K562 (cell line): ENCODE measurements around the gene NRSN2. TPM values are rescaled to one million over a fixed set of nuclear protein-coding genes. Genes with fewer than 3 reads are reported as not detected.

Experiments
- ATAC-seq: fragments of 200-7000 bp; cut with Tn5 transposase; 3 replicates; pipeline ENCODE4 v1.9.1; 2020; ENCODE audit warnings: moderate library complexity
- BruUV-seq: library from RNA; stranded (reverse); fragments of 400-500 nt; replicated peaks from 2 replicates; lab custom pipeline; 2021; lab: Mats Ljungman, UMichigan
- CTCF ChIA-PET: fragments of 300-600 bp; formaldehyde crosslinking; extraction: SDS; loops from one replicate; lab custom pipeline; 2021; ENCODE audit warnings: low intra/inter-chr PET ratio; lab: Yijun Ruan, JAX
- POLR2A ChIA-PET: fragments of 300-600, 350-650 bp; sonication (Branson Sonifier 250); formaldehyde crosslinking; extraction: SDS; loops from one replicate; lab custom pipeline; 2021; ENCODE audit warnings: antibody characterized with exemption, inconsistent platforms; lab: Yijun Ruan, JAX
- DNase-seq, 4 experiments: peaks; one replicate each; pipeline versions ENCODE4 v3.0.0 to v3.0.0-alpha.2; 2011 to 2018; ENCODE audit warnings: low spot score in 3 of 4, mixed read lengths in 3 of 4; ENCODE audit errors: extremely low read depth in 1 of 4
- FAIRE-seq: peaks from 2 replicates; lab custom pipeline; 2011; peaks lifted over from hg19 to GRCh38; lab: Jason Lieb, UNC
- H2AFZ ChIP-seq: 2 replicates; pipeline ENCODE4 v1.6.0; 2011; ENCODE audit warnings: low read depth, low read length, control low read depth, inconsistent platforms
- H3K27ac ChIP-seq: fragments of 200-600 bp; 3 replicates; pipeline ENCODE4 v1.8.0; 2011; ENCODE audit warnings: low read depth, mild to moderate bottlenecking, control low read depth, inconsistent platforms, low read length, moderate library complexity, mixed read lengths; ENCODE audit errors: extremely low read depth
- H3K27me3 ChIP-seq, 2 experiments: fragments of 300-600 bp in 1 of 2; 2 replicates in 1 of 2; 3 replicates in 1 of 2; pipeline versions ENCODE4 v1.6.0 to v1.8.0; 2011; ENCODE audit warnings: inconsistent platforms in 2 of 2, low read length in 2 of 2, mild to moderate bottlenecking in 1 of 2, mixed read lengths in 1 of 2, moderate library complexity in 1 of 2; ENCODE audit not compliant: control insufficient read depth in 2 of 2, insufficient read depth in 2 of 2
- H3K36me3 ChIP-seq: fragments of 300-600 bp; 3 replicates; pipeline ENCODE4 v1.8.0; 2011; ENCODE audit warnings: mild to moderate bottlenecking, low read length, inconsistent platforms; ENCODE audit not compliant: control insufficient read depth, insufficient read depth
- H3K4me1 ChIP-seq, 2 experiments: fragments of 200-600 bp in 1 of 2; replicated peaks in 1 of 2; 2 replicates in 1 of 2; 3 replicates in 1 of 2; pipeline versions ENCODE4 v1.5.1 to v1.8.0; 2011; ENCODE audit warnings: inconsistent platforms in 2 of 2, low read length in 2 of 2, mild to moderate bottlenecking in 1 of 2, mixed read lengths in 1 of 2, moderate library complexity in 1 of 2; ENCODE audit not compliant: control insufficient read depth in 2 of 2, insufficient read depth in 2 of 2
- H3K4me2 ChIP-seq: 2 replicates; pipeline ENCODE4 v1.6.1; 2011; ENCODE audit warnings: low read length, control low read depth, inconsistent platforms, mixed read lengths; ENCODE audit not compliant: insufficient read depth
- H3K4me3 ChIP-seq: fragments of 200-600 bp; sonication (generic), shearing (Covaris generic); 2 replicates; pipeline ENCODE4 v1.5.1; 2016; ENCODE audit warnings: control low read depth, inconsistent platforms
- H3K79me2 ChIP-seq: fragments of 200-600 bp; 3 replicates; pipeline ENCODE4 v1.8.0; 2011; ENCODE audit warnings: low read length, inconsistent platforms; ENCODE audit not compliant: control insufficient read depth, insufficient read depth
- H3K9ac ChIP-seq, 2 experiments: 2 replicates each; pipeline versions ENCODE4 v1.6.0 to v1.6.1; 2011; ENCODE audit warnings: low read depth in 2 of 2, low read length in 2 of 2, control low read depth in 1 of 2, inconsistent platforms in 1 of 2, mild to moderate bottlenecking in 1 of 2, mixed read lengths in 1 of 2; ENCODE audit not compliant: insufficient read depth in 1 of 2
- H3K9me1 ChIP-seq: one replicate; pipeline ENCODE4 v1.6.0; 2011; ENCODE audit warnings: inconsistent platforms, mild to moderate bottlenecking, low read length, moderate library complexity; ENCODE audit not compliant: control insufficient read depth, insufficient read depth
- H3K9me3 ChIP-seq: replicated peaks from 2 replicates; pipeline ENCODE4 v1.5.1; 2011; ENCODE audit warnings: low read depth, low read length, inconsistent platforms; ENCODE audit not compliant: control insufficient read depth, insufficient read depth
- H4K20me1 ChIP-seq: replicated peaks from 2 replicates; pipeline ENCODE4 v1.6.1; 2011; ENCODE audit warnings: low read length, inconsistent platforms, mixed read lengths; ENCODE audit not compliant: control insufficient read depth, insufficient read depth
- ARID4B ChIP-seq: sonication (generic); formaldehyde crosslinking; IDR thresholded peaks from 2 replicates; pipeline ENCODE4 v1.8.0; 2022; ENCODE audit warnings: mild to moderate bottlenecking, missing genetic modification reagents
- ARNT ChIP-seq, 2 experiments: fragments of 450-650 bp; IDR thresholded peaks; 2 replicates each; pipeline ENCODE4 v1.6.1; 2016; ENCODE audit warnings: mild to moderate bottlenecking in 1 of 2
- BMI1 ChIP-seq: fragments of 150-350 bp; IDR thresholded peaks from 2 replicates; pipeline ENCODE4 v1.6.1; 2014; ENCODE audit warnings: low read length
- FOXP4 ChIP-seq: sonication (generic); formaldehyde crosslinking; IDR thresholded peaks from 2 replicates; pipeline ENCODE4 v1.8.0; 2022; ENCODE audit warnings: mild to moderate bottlenecking, missing genetic modification reagents, borderline replicate concordance
- MCM5 ChIP-seq: fragments of 450-650 bp; IDR thresholded peaks from 2 replicates; pipeline ENCODE4 v1.6.1; 2016; ENCODE audit warnings: low read depth
- MEF2D ChIP-seq: conservative IDR thresholded peaks from 2 replicates; pipeline ENCODE4 v1.6.1; 2016; ENCODE audit warnings: low read depth, missing genetic modification characterization, missing compliant biosample characterization
- RB1 ChIP-seq: fragments of 450-650 bp; IDR thresholded peaks from 2 replicates; pipeline ENCODE4 v1.6.1; 2017; ENCODE audit warnings: low read depth, mild to moderate bottlenecking
- SMAD4 ChIP-seq: fragments of 250-450 bp; sonication (Bioruptor Pico); conservative IDR thresholded peaks from 2 replicates; pipeline ENCODE4 v1.8.0; 2021; ENCODE audit warnings: inconsistent platforms, mild to moderate bottlenecking, moderate library complexity
- ZEB2 ChIP-seq: fragments of 450-650 bp; IDR thresholded peaks from 2 replicates; pipeline ENCODE4 v1.6.1; 2016
- ZNF316 ChIP-seq: fragments of 450-650 bp; IDR thresholded peaks from 2 replicates; pipeline ENCODE4 v1.6.1; 2016
- ZNF398 ChIP-seq: fragments of 250-450 bp; sonication (Bioruptor Pico); IDR thresholded peaks from 2 replicates; pipeline ENCODE4 v1.8.0; 2021; ENCODE audit warnings: moderate library complexity, mild to moderate bottlenecking, inconsistent platforms
- ZNF766 ChIP-seq: fragments of 200-800 bp; sonication (Bioruptor generic); conservative IDR thresholded peaks from 2 replicates; pipeline ENCODE4 v1.6.1; 2016; ENCODE audit warnings: missing genetic modification characterization, missing compliant biosample characterization
- ZNF785 ChIP-seq: fragments of 250-450 bp; sonication (Bioruptor Pico); IDR thresholded peaks from 2 replicates; pipeline ENCODE4 v1.4.0; 2020; ENCODE audit warnings: mild to moderate bottlenecking
- WGBS: fragments of 100-300 bp; shearing (Covaris generic); methylation state at CpG from one replicate; pipeline ENCODE4 v1.1.6; 2016; ENCODE audit warnings: low coverage, mixed read lengths; ENCODE audit not compliant: insufficient coverage; ENCODE audit errors: missing lambda C conversion rate; 5-methylcytosine and 5-hydroxymethylcytosine counted together
- in situ Hi-C: fragments of 300-500 bp; cut with MboI; formaldehyde crosslinking; loops from 4 replicates; pipeline ENCODE4 v1.15.0; 2018; ENCODE audit warnings: inconsistent platforms, mixed read lengths
- intact Hi-C: fragments of 100-400 bp; cut with micrococcal nuclease; formaldehyde crosslinking; loops from 2 replicates; pipeline ENCODE4 v1.14.2; 2022
- polyA plus RNA-seq, 8 experiments: library from polyadenylated mRNA; depleted of rRNA in 4 of 8; stranded (reverse) in 5 of 8; unstranded in 3 of 8; fragments of >200 nt; fragmentation: Nextera tagmentation in 2 of 8; fragmentation: Illumina TruSeq in 1 of 8; extraction: Ambion mirVana in 2 of 8; extraction: Trizol in 1 of 8; gene quantifications; 2 replicates each; pipeline versions ENCODE4 v1.2.1 to v1.2.3, GENCODE V29; 2011 to 2014; ENCODE audit warnings: inconsistent platforms in 1 of 8, missing spikeins in 1 of 8
- total RNA-seq, 7 experiments: library from RNA; depleted of rRNA in 6 of 7; stranded (reverse); fragments of >200 nt in 6 of 7; fragmentation: Illumina TruSeq in 2 of 7; extraction: Trizol in 2 of 7; gene quantifications; 2 replicates each; pipeline versions ENCODE4 v1.2.1 to v1.2.3, GENCODE V29; 2011 to 2021; ENCODE audit warnings: low replicate concordance in 1 of 7

Gene NRSN2
- total and polyA plus RNA-seq, 9 of the 15 experiments (the other 6 are each of a cell fraction or from before 2014, with no cell fraction given), result 7.5 to 29.7 (median 11.1) TPM

GRCh38 chr20:401682-402495 is 55.0 kb downstream of the NRSN2 start:
- CTCF ChIA-PET, result no interaction called here
- FAIRE-seq, result peak; percentile 85
- in situ Hi-C loops, result no loop called here
- 29% methylated on average over 8 of the region's 9 CpGs for WGBS
- peak in 1 of 4 experiments; percentile 56 for DNase-seq
- H2AFZ ChIP-seq, result no peak overlapping the region
- ATAC-seq, result peak; percentile 21
- H3K36me3 ChIP-seq, result peaks cover 12% of the 10 kb centered on the region; the same call in 2 of the 3 replicates
- no peaks in the 10 kb centered on the region for H3K79me2 ChIP-seq
- H3K4me1 ChIP-seq, result peaks cover 7 to 35% of the 10 kb centered on the region in 2 experiments; a peak in 4 of 5 replicates
- peak overlapping the region; percentile 71; the same call in 1 of the 3 replicates for H3K27ac ChIP-seq
- POLR2A ChIA-PET, result interaction anchor here (0.6 to 8.7 kb wide), 6 partner anchors 11 to 138 kb away, joined by 3 to 95 read pairs (median 8); no protein-coding TSS in a partner anchor
- H3K4me3 ChIP-seq, result no peak overlapping the region
- H3K27me3 ChIP-seq, result no peaks in the 10 kb centered on the region
- no TSS peak for BruUV-seq
- peak overlapping the region; percentile 29 for H3K4me2 ChIP-seq
- no peaks in the 10 kb centered on the region for H4K20me1 ChIP-seq
- intact Hi-C loops, result loop anchor here (5.0 kb wide), 1 partner anchor 60 kb away; the partner anchor contains the start of gene TBC1D20
- no peaks in the 10 kb centered on the region for H3K9me1 ChIP-seq
- H3K9me3 ChIP-seq, result 0 out of 2 replicates have a peak, but pooled peaks cover 3% of the 10 kb centered on the region
- H3K9ac ChIP-seq, result peak overlapping the region in 1 of 2 experiments; percentile 30; a peak in 2 of 4 replicates
- TF ChIP-seq RB1, result no peak
- TF ChIP-seq MCM5, result no peak
- no peak for TF ChIP-seq ZNF785 (CRISPR knock-in tag)
- peak in 1 of 2 experiments; percentile 84; a peak in 2 of 4 replicates for TF ChIP-seq ARNT (IDR thresholded peaks at IDR 0.05)
- peak; percentile 42; the same call in 1 of the 2 replicates for TF ChIP-seq ZNF316
- no peak for TF ChIP-seq ZNF398 (CRISPR knock-in tag)
- TF ChIP-seq ZNF766 (CRISPR knock-in tag), result 0 out of 2 replicates have a peak, but pooled peaks have one; percentile 67
- no peak for TF ChIP-seq ARID4B
- peak; percentile 34; the same call in 1 of the 2 replicates for TF ChIP-seq MEF2D (tag)
- TF ChIP-seq ZEB2, result peak; percentile 98
- TF ChIP-seq SMAD4 (CRISPR knock-in tag), result peak; percentile 74
- no peak for TF ChIP-seq BMI1
- TF ChIP-seq FOXP4, result no peak
